Right renal pelvis (tissue), 4 donors: ENCODE measurements around the gene ZDHHC12. TPM values are rescaled to one million over a fixed set of nuclear protein-coding genes. Genes with fewer than 3 reads are reported as not detected.
A peak's percentile ranks its signal among the peaks of the same experiment; 100 is the strongest.
"Not testable (repeated sequence)": the region's sequence is repeated elsewhere in the genome, so short reads cannot be mapped to it uniquely, and the experiment has no call there.

Experiments used
- DNase-seq, 4 donors: peaks; one replicate each; pipeline ENCODE4 v3.0.0-alpha.2; 2013; ENCODE audit warnings: low read depth in 4 of 4, low spot score in 3 of 4, missing footprints in 1 of 4
- polyA plus RNA-seq, 4 donors: library from polyadenylated mRNA; unstranded; fragments of 120-200 nt; gene quantifications; one replicate each; pipeline ENCODE4 v1.2.1, GENCODE V29; 2013; ENCODE audit not compliant: insufficient read length in 4 of 4

The ZDHHC12 gene
- polyA plus RNA-seq, 4 donors = 17.0 to 25.1 (median 17.7) TPM

DNA sequence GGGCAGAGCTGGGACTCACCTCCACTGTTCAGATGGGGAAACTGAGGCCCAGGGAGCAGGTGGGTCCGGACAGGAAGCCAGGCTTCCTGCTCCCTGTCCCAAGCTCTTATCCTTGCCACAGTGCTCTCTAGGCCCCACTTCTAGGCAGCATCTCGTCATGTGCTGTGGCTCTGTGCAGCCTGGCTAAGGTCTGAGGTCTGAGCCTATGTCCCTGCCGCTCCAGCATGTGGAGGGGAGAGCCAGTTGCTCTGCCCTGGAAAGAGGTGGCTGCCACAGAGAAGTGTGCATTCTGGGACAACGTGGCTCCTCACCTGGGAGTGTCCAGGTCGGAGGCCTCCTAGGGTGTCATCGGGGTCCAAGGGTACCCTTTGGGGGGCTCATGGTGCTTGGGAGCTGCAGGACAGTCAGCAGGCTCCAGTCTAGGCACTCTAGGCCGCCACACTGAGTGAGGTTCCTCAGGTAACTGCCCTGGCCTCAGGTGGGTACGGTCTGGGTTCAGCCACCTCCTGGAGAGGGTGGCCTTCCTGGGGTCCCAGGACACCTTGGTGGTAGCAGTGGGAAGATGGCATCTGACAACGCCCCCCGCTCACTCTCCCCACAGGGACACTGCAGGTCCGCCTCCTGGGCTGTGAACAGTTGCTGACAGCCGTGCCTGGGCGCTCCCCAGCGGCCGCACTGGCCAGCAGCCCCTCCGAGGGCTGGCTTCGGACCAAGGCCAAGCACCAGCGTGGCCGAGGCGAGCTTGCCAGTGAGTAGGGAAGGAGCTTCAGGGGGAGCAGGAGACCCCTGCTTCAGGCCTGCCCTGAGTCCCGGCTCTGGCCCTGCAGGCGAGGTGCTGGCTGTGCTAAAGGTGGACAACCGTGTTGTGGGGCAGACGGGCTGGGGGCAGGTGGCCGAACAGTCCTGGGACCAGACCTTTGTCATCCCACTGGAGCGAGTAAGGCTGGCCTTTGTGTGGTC lies 11.2 kb downstream of the ZDHHC12 start:
- no peak for DNase-seq

DNA sequence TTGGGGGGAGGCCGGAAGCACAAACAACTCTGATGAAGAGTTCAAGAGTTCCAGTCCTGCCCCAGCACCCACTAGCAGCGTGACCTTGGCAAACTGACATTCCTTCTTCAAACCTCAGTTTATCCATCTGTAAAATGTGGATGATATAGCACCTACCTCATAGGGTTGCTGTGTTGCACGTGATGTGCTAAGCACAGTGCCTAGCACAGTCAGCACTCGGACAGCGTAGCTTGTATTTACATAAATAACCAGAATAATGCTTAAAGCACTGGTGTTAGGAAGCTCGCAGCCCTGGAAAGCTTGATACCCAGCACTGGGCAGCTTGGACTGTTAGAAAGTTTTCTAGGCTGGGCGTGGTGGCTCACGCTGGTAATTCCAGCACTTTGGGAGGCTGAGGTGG lies 16.5 kb downstream of the ZDHHC12 start:
- DNase-seq = no peak

DNA sequence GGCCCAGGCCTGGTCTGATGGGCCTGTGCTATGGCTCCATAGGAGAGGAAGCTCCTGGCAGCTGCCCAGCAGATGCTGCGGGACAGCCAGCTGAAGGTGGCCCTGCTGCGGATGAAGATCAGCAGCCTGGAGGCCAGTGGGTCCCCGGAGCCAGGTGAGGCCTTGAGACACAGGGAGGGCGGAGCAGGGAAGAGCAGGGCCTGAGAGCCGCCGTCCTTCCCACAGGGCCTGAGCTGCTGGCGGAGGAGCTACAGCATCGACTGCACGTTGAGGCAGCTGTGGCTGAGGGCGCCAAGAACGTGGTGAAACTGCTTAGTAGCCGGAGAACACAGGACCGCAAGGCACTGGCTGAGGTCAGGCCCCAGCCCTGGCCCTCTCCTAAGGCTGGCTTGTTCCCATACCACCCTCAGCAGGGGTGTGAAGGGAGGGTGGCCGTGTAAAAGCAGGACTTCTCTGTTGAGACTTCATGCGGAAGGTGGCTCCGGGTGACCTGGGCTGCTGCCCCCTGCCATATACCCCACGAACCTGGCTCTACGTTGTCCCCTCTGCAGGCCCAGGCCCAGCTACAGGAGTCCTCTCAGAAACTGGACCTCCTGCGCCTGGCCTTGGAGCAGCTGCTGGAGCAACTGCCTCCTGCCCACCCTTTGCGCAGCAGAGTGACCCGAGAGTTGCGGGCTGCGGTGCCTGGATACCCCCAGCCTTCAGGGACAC lies 17.1 kb downstream of the ZDHHC12 start:
- DNase-seq = no peak

DNA sequence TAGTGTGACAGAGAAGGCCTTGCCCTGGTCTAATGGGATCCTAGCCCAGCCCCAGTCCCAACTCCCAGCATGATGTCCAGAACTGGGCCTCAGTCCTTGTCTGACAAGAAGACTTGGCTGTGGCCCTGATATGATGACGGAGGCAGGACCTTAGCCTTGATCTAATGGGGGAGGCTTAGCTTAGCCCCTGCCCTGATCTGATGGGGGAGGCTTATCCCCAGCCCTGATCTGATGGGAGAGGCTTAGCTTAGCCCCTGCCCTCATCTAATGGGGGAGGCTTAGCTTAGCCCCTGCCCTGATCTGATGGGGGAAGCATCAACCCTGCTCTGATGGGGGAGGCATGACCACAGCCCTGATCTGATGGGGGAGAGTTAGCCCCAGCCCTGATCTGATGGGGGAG lies 17.9 kb downstream of the ZDHHC12 start:
- DNase-seq = no peak

DNA sequence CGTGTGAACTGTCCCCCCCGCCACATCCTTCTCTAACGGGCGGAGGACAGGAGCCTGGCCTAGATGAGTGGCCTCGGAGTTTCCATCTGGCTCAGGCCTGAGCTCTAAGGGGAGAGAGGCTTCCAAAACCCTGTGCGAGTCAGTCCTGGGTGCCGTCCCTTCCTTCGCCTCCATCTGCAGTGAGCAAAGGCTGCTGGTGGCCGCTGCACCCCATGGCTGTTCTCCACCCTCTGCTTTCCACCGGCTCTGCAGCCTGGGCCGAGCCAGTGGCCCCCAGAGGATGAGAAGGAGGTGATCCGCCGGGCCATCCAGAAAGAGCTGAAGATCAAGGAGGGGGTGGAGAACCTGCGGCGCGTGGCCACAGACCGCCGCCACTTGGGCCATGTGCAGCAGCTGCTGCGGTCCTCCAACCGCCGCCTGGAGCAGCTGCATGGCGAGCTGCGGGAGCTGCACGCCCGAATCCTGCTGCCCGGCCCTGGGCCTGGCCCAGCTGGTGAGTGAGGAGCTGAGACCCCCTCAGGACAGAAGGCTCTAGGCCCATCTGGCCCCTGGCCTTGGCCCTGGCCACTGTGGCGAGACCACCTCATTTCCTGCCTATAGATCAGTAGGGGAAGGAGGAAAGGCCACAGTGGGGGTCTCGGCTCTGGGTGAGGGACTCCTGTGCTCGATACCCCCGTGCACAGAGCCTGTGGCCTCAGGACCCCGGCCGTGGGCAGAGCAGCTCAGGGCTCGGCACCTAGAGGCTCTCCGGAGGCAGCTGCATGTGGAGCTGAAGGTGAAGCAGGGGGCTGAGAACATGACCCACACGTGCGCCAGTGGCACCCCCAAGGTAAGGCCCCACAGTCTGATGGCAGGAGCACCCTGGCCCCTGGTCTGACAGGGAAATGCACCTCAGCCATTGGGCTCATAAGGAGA lies 18.6 kb downstream of the ZDHHC12 start:
- DNase-seq = no peak

DNA sequence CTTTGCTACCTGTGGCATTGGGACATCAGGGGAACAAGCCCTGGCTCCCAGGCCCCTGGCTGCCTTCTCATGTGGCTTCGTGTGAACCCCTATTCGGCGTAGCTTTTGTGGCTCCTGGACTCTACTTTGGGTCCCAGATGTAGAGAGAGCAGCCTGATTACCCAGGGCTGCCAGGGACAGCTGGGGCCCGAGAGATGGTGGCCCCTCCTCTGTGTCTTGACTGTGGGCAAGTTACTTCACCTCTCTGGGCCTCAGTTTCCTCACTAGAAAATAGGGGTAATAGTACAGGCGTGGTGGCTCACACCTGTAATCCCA lies 19.6 kb downstream of the ZDHHC12 start:
- no peak for DNase-seq

DNA sequence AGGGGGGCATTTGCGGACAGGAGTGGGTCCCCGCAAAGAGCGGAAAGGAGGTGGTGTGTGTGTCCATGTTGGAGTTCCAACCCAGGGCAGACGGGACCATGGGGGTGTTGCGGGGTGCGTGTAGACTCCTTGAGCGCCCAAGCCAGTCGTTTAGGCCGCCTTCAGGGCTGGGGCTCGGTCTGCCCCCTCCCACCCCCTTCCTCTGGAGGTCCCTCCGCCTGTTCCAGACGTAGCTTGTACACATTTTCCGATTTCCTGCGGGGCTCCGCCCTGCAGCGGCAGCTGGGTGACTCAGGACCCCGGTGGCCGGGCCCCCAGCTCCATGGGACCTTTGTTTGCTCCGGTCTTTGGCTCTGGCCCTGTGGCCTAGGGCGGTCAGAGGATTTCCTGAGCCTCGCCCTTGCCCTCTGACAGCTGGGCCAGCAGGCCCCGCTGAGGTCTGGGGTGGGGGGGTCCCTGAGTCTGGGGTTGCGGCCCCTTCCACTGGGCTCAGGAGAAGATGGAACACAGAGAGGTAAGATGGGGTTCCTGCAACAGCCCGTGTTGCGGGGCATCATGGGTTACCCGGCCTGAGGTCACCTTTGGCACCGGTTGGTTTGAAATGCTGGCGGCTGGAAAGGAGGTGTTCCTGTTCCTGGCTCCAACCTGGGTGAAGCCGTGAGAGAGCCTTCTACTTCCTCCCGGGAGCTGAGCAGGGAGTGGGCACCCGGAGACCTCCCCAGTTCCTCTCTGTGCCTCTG lies 20.1 kb downstream of the ZDHHC12 start:
- DNase-seq = no peak

DNA sequence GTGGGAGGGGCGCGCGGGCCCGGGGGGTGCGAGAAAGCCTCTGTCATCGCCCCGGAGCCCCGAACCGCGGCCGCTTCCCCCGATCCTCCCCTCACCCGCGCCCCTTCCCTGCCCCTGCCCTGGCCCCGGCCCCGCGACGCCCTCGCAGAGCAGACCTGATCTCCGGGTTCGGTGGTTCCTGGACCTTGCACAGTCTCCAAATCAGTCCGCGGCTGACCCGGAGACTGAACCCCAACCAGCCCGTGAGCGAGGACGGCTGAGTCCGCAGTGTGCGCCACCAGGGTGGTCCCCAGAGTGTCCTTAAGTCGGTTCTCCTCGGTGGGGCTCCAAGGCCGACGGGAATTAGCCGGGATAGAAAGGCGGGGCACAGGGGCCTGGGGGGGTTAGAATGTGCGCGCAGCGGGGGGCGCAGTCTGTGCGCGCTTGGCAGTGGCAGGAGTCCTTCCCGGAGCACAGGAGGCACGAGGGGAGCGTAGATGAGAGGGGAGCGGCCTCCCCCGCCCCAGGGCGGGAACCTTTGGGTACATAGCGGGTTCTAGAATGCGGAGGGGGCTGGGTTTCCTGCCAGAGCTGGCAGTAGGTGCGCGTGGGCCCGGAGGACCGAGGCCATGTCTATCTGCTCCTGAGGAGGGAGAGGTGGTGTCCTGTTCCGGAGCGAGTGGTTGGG lies 20.8 kb downstream of the ZDHHC12 start:
- DNase-seq = no peak

DNA sequence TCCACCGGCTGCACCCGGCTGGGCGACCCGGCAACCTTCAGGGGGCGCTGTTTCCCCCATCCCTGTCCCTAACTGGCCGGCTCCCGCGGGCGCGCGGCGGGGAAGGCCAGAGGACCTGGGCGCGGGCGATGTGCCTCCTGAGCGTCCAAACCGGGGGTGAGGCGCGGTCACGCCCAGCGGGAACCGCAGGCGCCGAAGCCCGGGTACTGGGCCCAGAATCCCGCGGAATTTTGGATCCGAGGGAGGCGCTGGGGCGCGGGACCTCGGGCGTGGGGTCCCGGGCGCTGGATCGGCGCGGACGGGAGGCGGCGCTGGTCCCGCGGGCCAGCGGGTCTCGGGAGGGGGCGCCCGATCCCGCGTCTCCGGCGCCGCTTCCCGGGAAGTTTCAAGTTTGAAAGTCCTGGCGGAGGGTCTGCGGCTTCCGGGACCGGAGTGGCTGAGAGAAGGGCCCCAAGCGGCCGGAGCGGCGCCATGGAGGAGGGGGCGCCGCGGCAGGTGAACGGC lies 21.4 kb downstream of the ZDHHC12 start, which contains the start of gene PKN3:
Gene PKN3, plus strand, starts transcription at position 59 of the 504 bp plus-strand sequence. Its CDS starts 413 bp downstream, at position 472.
- DNase-seq = peak in 3 of 4 donors; percentile 78 to 88 (median 81)

DNA sequence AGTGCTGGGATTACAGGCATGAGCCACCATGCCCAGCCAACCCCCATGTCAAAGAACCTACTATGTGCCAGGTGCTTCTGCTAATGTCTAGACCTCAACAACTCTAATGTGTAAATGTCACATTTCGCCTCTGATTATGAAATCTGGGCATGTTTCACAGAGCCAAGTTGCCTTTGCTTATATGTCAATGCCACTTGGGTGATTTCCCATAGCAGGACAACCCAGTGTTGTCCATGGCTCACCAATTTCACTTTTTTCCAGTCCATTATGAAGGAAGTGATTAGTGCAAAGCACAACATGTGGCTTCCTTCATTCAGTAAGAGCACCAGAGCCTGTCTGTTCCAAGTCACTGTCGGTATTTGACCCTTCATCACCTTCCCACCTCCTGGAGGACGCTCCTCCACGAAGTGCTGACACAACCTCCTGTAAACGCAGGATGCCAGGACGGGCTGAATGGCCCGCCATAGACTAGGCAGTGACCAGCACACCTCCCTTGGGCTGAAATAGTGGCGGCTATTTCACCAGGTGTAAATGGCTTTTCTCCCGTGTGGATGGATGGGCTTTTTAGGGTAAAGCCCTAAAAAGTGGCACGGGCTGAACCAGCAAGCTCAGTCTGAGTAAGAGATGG lies 22.6 kb downstream of the ZDHHC12 start:
- no peak for DNase-seq

DNA sequence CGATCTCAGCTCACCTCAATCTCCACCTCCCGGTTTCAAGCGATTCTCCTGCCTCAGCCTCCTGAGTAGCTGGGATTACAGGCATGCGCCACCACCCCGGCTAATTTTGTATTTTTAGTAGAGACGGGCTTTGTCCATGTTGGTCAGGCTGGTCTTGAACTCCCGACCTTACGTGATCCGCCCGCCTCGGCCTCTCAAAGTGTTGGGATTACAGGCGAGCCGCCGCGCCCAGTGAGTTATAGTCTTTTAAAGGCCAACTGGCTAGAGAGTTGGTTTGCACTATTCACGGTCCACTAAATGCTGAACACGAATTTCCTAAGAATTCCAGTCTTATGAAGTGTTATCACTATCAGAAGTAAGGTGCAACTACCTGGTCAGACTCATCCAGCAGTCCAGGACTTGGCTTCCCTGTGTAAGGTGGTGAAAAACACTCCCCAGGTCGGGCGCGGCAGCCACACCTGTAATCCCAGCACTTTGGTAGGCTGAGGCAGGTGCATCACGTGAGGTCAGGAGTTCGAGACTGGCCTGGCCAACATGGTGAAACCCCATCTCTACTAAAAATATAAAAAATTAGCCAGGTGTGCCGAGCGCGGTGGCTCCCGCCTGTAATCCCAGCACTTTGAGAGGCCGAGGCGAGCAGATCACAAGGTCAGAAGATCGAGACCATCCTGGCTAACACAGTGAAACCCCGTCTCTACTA lies 24.7 kb downstream of the ZDHHC12 start:
- DNase-seq = not testable (repeated sequence)

DNA sequence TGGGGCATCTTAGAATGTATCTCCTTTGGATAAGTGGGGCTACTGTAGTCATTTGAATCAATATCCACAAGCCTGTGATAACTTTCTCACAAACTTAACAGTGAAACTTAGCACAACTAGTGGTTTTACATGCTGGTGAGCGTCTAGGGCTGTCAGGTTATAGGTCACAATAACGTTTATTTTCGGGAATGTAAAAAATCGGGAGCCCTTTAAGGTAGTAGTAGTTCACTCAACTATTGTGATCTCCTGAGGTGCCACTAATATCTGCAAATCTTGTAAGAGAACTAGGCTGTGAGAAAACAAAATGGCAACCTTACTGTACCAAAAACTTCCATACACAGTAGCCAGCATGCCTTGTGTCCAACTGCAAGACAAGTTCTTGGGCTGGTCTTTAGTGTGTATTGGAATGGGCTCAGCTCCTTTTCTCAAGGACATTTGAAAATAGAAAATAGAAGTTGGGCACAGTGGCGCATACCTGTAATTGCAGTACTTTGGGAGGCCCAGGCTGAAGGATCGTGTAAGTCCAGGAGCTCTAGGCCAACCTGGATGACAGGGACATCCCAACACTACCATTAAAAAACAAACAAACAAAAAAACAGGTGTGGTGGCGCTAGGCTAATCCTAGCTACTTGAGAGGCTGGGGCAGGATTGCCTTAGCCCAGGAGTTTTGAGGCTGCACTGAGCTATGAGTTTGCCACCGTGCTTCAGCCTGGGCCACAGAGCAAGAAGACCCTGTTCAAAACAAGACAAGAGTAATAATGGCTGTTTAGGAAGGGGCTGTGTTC lies 26.8 kb downstream of the ZDHHC12 start:
- no peak for DNase-seq

DNA sequence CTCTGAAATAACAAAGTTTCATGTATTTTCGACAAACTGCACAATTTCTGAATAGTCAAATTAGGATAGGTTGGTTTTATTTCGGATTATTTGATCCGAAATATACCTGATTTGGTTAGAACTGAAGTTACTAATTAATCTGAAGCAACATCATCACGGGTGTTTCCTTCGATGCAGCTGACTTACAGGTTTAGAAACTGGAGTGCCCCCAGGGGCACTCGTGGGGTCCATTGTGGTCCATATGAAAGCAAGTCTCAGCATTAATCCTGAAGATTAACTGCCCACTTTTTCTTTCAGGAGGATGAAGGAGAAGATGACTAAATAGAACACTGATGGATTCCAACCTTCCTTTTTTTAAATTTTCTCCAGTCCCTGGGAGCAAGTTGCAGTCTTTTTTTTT lies 29.6 kb downstream of the ZDHHC12 start:
- DNase-seq = no peak

DNA sequence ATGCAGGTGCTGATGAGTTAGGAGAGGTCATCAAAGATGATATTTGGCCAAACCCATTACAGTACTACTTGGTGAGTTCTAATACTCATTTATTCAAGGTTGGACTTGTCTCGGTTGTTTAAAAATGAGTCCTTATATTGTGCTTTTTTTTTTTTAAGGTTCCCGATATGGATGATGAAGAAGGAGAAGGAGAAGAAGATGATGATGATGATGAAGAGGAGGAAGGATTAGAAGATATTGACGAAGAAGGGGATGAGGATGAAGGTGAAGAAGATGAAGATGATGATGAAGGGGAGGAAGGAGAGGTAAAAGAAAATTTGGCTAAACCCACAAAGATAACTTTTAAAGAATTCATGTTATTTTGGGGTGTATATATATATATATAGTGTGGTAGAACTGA lies 30.2 kb downstream of the ZDHHC12 start:
- DNase-seq = not testable (repeated sequence)

DNA sequence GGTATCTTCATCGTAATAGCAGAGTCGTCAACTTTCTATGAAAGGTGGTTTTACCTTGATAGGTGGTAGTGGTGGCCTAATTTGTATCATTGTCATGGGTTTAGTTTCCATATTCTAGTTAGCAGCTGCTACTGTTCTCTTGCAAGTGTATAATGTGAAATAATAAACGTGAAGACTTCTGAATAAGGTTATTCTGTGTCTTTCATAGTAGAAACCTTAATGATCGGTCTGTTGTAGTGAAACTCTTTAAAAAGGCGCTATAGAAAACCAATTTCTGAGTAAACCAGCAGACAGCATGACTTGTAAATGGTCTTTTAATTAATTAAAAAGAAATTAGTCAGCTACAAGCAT lies 33.3 kb downstream of the ZDHHC12 start:
- DNase-seq = no peak

DNA sequence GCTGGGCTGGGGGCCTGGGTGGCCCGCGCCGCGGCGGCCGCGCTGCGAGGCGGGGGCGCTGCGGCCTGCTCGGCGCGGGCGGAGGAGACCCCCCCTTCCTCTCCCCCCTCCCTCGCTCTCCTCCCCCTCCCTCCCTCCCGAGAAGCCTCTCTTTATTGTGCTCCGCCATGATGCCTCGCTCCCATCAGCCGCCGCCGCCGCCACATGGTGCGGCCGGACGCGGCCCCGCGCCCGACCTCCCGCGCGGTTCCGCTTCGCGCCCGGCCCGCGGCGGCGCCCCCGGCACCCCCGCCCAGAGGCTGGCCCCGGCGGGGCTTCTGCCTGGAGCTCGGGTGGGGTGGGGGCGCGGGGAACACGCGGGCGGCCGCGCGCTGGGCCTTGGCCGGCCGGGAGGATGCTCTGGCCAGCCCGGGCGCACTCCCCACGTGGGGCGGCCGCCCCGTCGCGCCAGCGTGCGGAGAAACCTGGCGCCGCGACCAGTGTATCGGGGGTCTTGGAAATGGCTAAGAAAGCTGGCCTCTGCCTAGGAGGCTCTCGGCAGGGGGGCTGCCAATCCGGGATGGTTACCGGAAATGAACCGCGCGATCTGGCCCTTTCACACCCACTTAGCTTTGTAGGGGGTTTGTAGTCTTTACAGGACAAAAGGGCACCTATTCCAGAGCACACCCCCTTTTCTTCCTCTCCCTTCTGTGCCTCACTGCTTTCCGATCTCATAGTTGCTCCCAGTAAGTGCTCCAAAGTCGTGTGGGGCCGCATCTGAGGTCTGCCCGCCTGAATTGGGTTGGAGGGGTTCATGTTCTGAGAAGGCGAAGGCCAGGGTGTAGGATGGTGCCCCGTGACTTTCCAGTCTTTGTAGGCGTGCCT lies 33.9 kb downstream of the ZDHHC12 start:
- no peak for DNase-seq
